DOHH2 (cell line): ENCODE data around the gene GRB10.

Experiments used
- H3F3A ChIP-seq: fragments of 200-600 bp; sonication (generic), shearing (Covaris generic); 2 replicates; pipeline ENCODE4 v1.6.0; 2016; ENCODE audit warnings: antibody characterized with exemption, mild to moderate bottlenecking; ENCODE audit not compliant: control insufficient read depth, insufficient read depth
- H3K27ac ChIP-seq: fragments of 200-600 bp; sonication (generic); 2 replicates; pipeline ENCODE4 v1.5.1; 2014; ENCODE audit warnings: low read depth, mild to moderate bottlenecking, low read length, moderate library complexity
- H3K27me3 ChIP-seq: fragments of 200-600 bp; sonication (generic); 2 replicates; pipeline ENCODE4 v1.6.1; 2014; ENCODE audit warnings: mild to moderate bottlenecking, low read length, mixed read lengths; ENCODE audit not compliant: control insufficient read depth
- H3K36me3 ChIP-seq: fragments of 200-600 bp; sonication (generic); 2 replicates; pipeline ENCODE4 v1.6.1; 2014; ENCODE audit warnings: mild to moderate bottlenecking, low read length, moderate library complexity, mixed read lengths; ENCODE audit not compliant: control insufficient read depth
- H3K4me1 ChIP-seq: fragments of 200-600 bp; sonication (generic); 2 replicates; pipeline ENCODE4 v1.6.1; 2014; ENCODE audit warnings: mild to moderate bottlenecking, low read length, mixed read lengths; ENCODE audit not compliant: control insufficient read depth
- H3K4me2 ChIP-seq: fragments of 200-600 bp; sonication (generic); 2 replicates; pipeline ENCODE4 v1.6.0; 2014; ENCODE audit warnings: mild to moderate bottlenecking, low read length, moderate library complexity
- H3K4me3 ChIP-seq: fragments of 200-600 bp; sonication (generic); 2 replicates; pipeline ENCODE4 v1.5.1; 2014; ENCODE audit warnings: mild to moderate bottlenecking, low read length, mixed read lengths
- H3K79me2 ChIP-seq: fragments of 200-600 bp; sonication (generic); 2 replicates; pipeline ENCODE4 v1.6.1; 2014; ENCODE audit warnings: mild to moderate bottlenecking, low read length, mixed read lengths; ENCODE audit not compliant: control insufficient read depth
- H3K9me2 ChIP-seq: fragments of 200-600 bp; sonication (generic); replicated peaks from 2 replicates; pipeline ENCODE4 v1.6.1; 2014; ENCODE audit warnings: mild to moderate bottlenecking, low read length, mixed read lengths; ENCODE audit not compliant: control insufficient read depth
- H3K9me3 ChIP-seq: fragments of 200-600 bp; sonication (generic); 2 replicates; pipeline ENCODE4 v1.6.1; 2014; ENCODE audit warnings: antibody characterized with exemption, low read length, mixed read lengths; ENCODE audit not compliant: control insufficient read depth, insufficient read depth
- H4K20me1 ChIP-seq: fragments of 200-600 bp; sonication (generic); 2 replicates; pipeline ENCODE4 v1.6.0; 2014; ENCODE audit warnings: low read depth, mild to moderate bottlenecking, antibody characterized with exemption, low read length, moderate library complexity; ENCODE audit not compliant: control insufficient read depth, insufficient read depth
- CTCF ChIP-seq: fragments of 200-600 bp; sonication (generic); IDR thresholded peaks from one replicate; pipeline ENCODE4 v1.5.1; 2014; ENCODE audit warnings: antibody characterized with exemption, mild to moderate bottlenecking, low read depth, low read length; ENCODE audit not compliant: poor library complexity, severe bottlenecking
- EZH2phosphoT487 ChIP-seq: fragments of 200-600 bp; sonication (generic); IDR thresholded peaks from 2 replicates; pipeline ENCODE4 v1.6.1; 2017; ENCODE audit warnings: borderline replicate concordance, mild to moderate bottlenecking, antibody characterized with exemption, low read length, moderate library complexity, mixed read lengths

The GRB10 gene

GRCh38 chr7:50628434-50629084 is 154.1 kb downstream of the GRB10 start:
- H3K27me3 ChIP-seq: peaks cover 18% of the 10 kb centered on the region
- H3K4me1 ChIP-seq: peaks cover 16% of the 10 kb centered on the region
- no peak for TF ChIP-seq CTCF
- TF ChIP-seq EZH2phosphoT487: no peak
- H3K4me2 ChIP-seq: peak overlapping the region; percentile 27
- no peaks in the 10 kb centered on the region for H4K20me1 ChIP-seq
- H3K27ac ChIP-seq: no peak overlapping the region
- H3F3A ChIP-seq: no peaks in the 10 kb centered on the region
- H3K4me3 ChIP-seq: peak overlapping the region; percentile 6
- no peaks in the 10 kb centered on the region for H3K9me3 ChIP-seq
- H3K79me2 ChIP-seq: no peaks in the 10 kb centered on the region
- H3K36me3 ChIP-seq: no peaks in the 10 kb centered on the region
- no peaks in the 10 kb centered on the region for H3K9me2 ChIP-seq

- no peak overlapping the region for H3K27ac ChIP-seq
- peaks cover 16% of the 10 kb centered on the region for H3K4me1 ChIP-seq
- TF ChIP-seq CTCF (no peak), EZH2phosphoT487 (no peak)
- peaks cover 16% of the 10 kb centered on the region for H3K27me3 ChIP-seq
- H3F3A ChIP-seq: no peaks in the 10 kb centered on the region
- no peaks in the 10 kb centered on the region for H3K9me2 ChIP-seq
- H3K36me3 ChIP-seq: no peaks in the 10 kb centered on the region
- H3K9me3 ChIP-seq: no peaks in the 10 kb centered on the region
- peak overlapping the region; percentile 27 for H3K4me2 ChIP-seq
- H3K79me2 ChIP-seq: no peaks in the 10 kb centered on the region
- H3K4me3 ChIP-seq: peak overlapping the region; percentile 6; the same call in 1 of the 2 replicates
- no peaks in the 10 kb centered on the region for H4K20me1 ChIP-seq
These were observed 154.8 kb downstream of the GRB10 start for GRCh38 chr7:50627824-50628361.

GRCh38 chr7:50626286-50626685 is 156.4 kb downstream of the GRB10 start:
- Histone ChIP-seq H3K79me2 (no peaks in the 10 kb centered on the region), H3K36me3 (no peaks in the 10 kb centered on the region), H3K4me1 (peaks cover 16% of the 10 kb centered on the region), H3K27ac (no peak overlapping the region), H3K27me3 (peaks cover 18% of the 10 kb centered on the region), H3K4me2 (no peak overlapping the region), H3F3A (no peaks in the 10 kb centered on the region), H3K9me3 (no peaks in the 10 kb centered on the region), H3K4me3 (no peak overlapping the region), H4K20me1 (no peaks in the 10 kb centered on the region), H3K9me2 (no peaks in the 10 kb centered on the region)
- no peak for TF ChIP-seq EZH2phosphoT487
- TF ChIP-seq CTCF: no peak
